IMR-90 (cell line): ENCODE data around the gene HCLS1. TPM values are rescaled to one million over a fixed set of nuclear protein-coding genes. Genes with fewer than 3 reads are reported as not detected.

Experiments used
- ATAC-seq: fragments of 200-7000 bp; cut with Tn5 transposase; 2 replicates; pipeline ENCODE4 v1.9.1; 2020; ENCODE audit warnings: low read depth, mild to moderate bottlenecking, moderate library complexity
- BruUV-seq: library from RNA; stranded (reverse); fragments of 400-500 nt; replicated peaks from 2 replicates; lab custom pipeline; 2021; lab: Mats Ljungman, UMichigan
- CTCF ChIA-PET: fragments of 300-600 bp; formaldehyde crosslinking; extraction: SDS; loops from one replicate; lab custom pipeline; 2021; ENCODE audit warnings: antibody characterized with exemption; lab: Yijun Ruan, JAX
- POLR2A ChIA-PET: fragments of 300-600 bp; sonication (Branson Sonifier 250); formaldehyde crosslinking; loops from one replicate; lab custom pipeline; 2022; ENCODE audit warnings: antibody characterized with exemption; ENCODE audit not compliant: unreplicated experiment; lab: Charles Lee
- DNase-seq: peaks from one replicate; pipeline ENCODE4 v3.0.0; 2013
- H2AFZ ChIP-seq: replicated peaks from 2 replicates; pipeline ENCODE3; 2013; ENCODE audit warnings: low read length, mild to moderate bottlenecking; ENCODE audit not compliant: poor library complexity
- H2AK5ac ChIP-seq: 2 replicates; pipeline ENCODE4 v1.6.1; 2013; ENCODE audit warnings: low read depth, low read length, inconsistent platforms
- H2AK9ac ChIP-seq: replicated peaks from 2 replicates; pipeline ENCODE3; 2013; ENCODE audit warnings: mild to moderate bottlenecking, low read depth, low read length, moderate library complexity; ENCODE audit not compliant: poor library complexity
- H2BK120ac ChIP-seq: 2 replicates; pipeline ENCODE4 v1.6.1; 2013; ENCODE audit warnings: low read depth, low read length, inconsistent platforms
- H2BK15ac ChIP-seq: 3 replicates; pipeline ENCODE4 v1.6.1; 2013; ENCODE audit warnings: low read depth, low read length, inconsistent platforms
- H2BK20ac ChIP-seq: 2 replicates; pipeline ENCODE4 v1.6.1; 2013; ENCODE audit warnings: low read depth, mild to moderate bottlenecking, inconsistent platforms, low read length, moderate library complexity
- H2BK5ac ChIP-seq: 2 replicates; pipeline ENCODE4 v1.6.1; 2013; ENCODE audit warnings: mild to moderate bottlenecking, low read depth, low read length, inconsistent platforms; ENCODE audit not compliant: poor library complexity, severe bottlenecking
- H3K14ac ChIP-seq: replicated peaks from 2 replicates; pipeline ENCODE4 v1.6.1; 2013; ENCODE audit warnings: low read depth, low read length, inconsistent platforms
- H3K18ac ChIP-seq: 2 replicates; pipeline ENCODE4 v1.6.1; 2013; ENCODE audit warnings: low read depth, low read length, control low read depth
- H3K23ac ChIP-seq: 2 replicates; pipeline ENCODE4 v1.6.1; 2013; ENCODE audit warnings: low read depth, low read length, inconsistent platforms
- H3K27ac ChIP-seq: 2 replicates; pipeline ENCODE4 v1.5.1; 2013; ENCODE audit warnings: mild to moderate bottlenecking, control low read depth, low read length; ENCODE audit not compliant: insufficient read depth
- H3K27me3 ChIP-seq: 2 replicates; pipeline ENCODE4 v1.6.1; 2013; ENCODE audit warnings: low read length; ENCODE audit not compliant: control insufficient read depth, insufficient read depth
- H3K36me3 ChIP-seq: 2 replicates; pipeline ENCODE4 v1.6.1; 2013; ENCODE audit warnings: low read length, mixed read lengths; ENCODE audit not compliant: control insufficient read depth, insufficient read depth
- H3K4ac ChIP-seq: 2 replicates; pipeline ENCODE4 v1.6.1; 2013; ENCODE audit warnings: low read depth, low read length, inconsistent platforms
- H3K4me1 ChIP-seq: 2 replicates; pipeline ENCODE4 v1.6.1; 2013; ENCODE audit warnings: low read length, mixed read lengths; ENCODE audit not compliant: control insufficient read depth, insufficient read depth
- H3K4me2 ChIP-seq: 2 replicates; pipeline ENCODE4 v1.6.1; 2013; ENCODE audit warnings: low read depth, mild to moderate bottlenecking, control low read depth, low read length, moderate library complexity
- H3K4me3 ChIP-seq: 2 replicates; pipeline ENCODE4 v1.5.1; 2013; ENCODE audit warnings: low read depth, mild to moderate bottlenecking, control low read depth, low read length, moderate library complexity; ENCODE audit not compliant: insufficient read depth
- H3K56ac ChIP-seq: 2 replicates; pipeline ENCODE4 v1.6.1; 2013; ENCODE audit warnings: low read length, inconsistent platforms; ENCODE audit not compliant: insufficient read depth; ENCODE audit errors: extremely low read depth
- H3K79me1 ChIP-seq, 2 experiments: 2 replicates each; pipeline ENCODE4 v1.6.1; 2013; ENCODE audit warnings: low read length in 2 of 2, inconsistent platforms in 1 of 2, low read depth in 1 of 2
- H3K9ac ChIP-seq: 2 replicates; pipeline ENCODE4 v1.6.1; 2013; ENCODE audit warnings: low read depth, low read length, control low read depth
- H3K9me1 ChIP-seq: 2 replicates; pipeline ENCODE4 v1.6.1; 2013; ENCODE audit warnings: low read length, inconsistent platforms; ENCODE audit not compliant: insufficient read depth
- H3K9me3 ChIP-seq: 2 replicates; pipeline ENCODE4 v1.6.1; 2013; ENCODE audit warnings: low read length; ENCODE audit not compliant: control insufficient read depth, insufficient read depth
- H4K20me1 ChIP-seq: 2 replicates; pipeline ENCODE4 v1.6.1; 2013; ENCODE audit warnings: low read length, inconsistent platforms; ENCODE audit not compliant: insufficient read depth
- H4K5ac ChIP-seq: 2 replicates; pipeline ENCODE4 v1.6.1; 2013; ENCODE audit warnings: mild to moderate bottlenecking, low read depth, low read length, control low read depth
- H4K8ac ChIP-seq, 2 experiments: 2 replicates each; pipeline ENCODE4 v1.6.1; 2013; ENCODE audit warnings: low read depth in 2 of 2, low read length in 2 of 2, control low read depth in 1 of 2, inconsistent platforms in 1 of 2
- H4K91ac ChIP-seq: 2 replicates; pipeline ENCODE4 v1.6.1; 2013; ENCODE audit warnings: low read depth, low read length, inconsistent platforms; ENCODE audit not compliant: insufficient read depth
- FOS ChIP-seq: fragments of 150-350 bp; IDR thresholded peaks from 2 replicates; pipeline ENCODE4 v1.6.1; 2016; ENCODE audit warnings: low read depth, low read length
- MAZ ChIP-seq: IDR thresholded peaks from 2 replicates; pipeline ENCODE4 v1.6.1; 2012; ENCODE audit warnings: low read depth, mild to moderate bottlenecking, low read length, improper control_type of control experiment, moderate library complexity, borderline replicate concordance
- USF2 ChIP-seq: fragments of 150-350 bp; IDR thresholded peaks from 2 replicates; pipeline ENCODE4 v1.6.1; 2017; ENCODE audit warnings: mild to moderate bottlenecking, antibody characterized with exemption, low read length, low read depth
- dilution Hi-C: fragments of 300-500 bp; cut with HindIII; formaldehyde crosslinking; loops from one replicate; pipeline ENCODE4 v1.14.3; 2018; ENCODE audit warnings: low sequenced_read_pairs; ENCODE audit not compliant: unreplicated experiment
- in situ Hi-C: fragments of 300-500 bp; cut with MboI; formaldehyde crosslinking; loops from 3 replicates; pipeline ENCODE4 v1.14.3; 2019; ENCODE audit warnings: low sequenced_read_pairs, inconsistent platforms, mixed read lengths
- intact Hi-C: fragments of 100-400 bp; cut with micrococcal nuclease; formaldehyde crosslinking; loops from 2 replicates; pipeline ENCODE4 v1.10.0; 2022
- polyA plus RNA-seq, 3 experiments: library from polyadenylated mRNA; depleted of rRNA; stranded (reverse); fragments of >200 nt; gene quantifications; 2 replicates each; pipeline ENCODE4 v1.2.3, GENCODE V29; 2012; ENCODE audit warnings: low replicate concordance in 1 of 3
- total RNA-seq: library from RNA; depleted of rRNA; stranded (reverse); fragments of >200 nt; gene quantifications from 2 replicates; pipeline ENCODE4 v1.2.3, GENCODE V29; 2012

Gene HCLS1
- total and polyA plus RNA-seq, 2 of the 4 experiments (the other 2 are of a cell fraction), result 0.54 to 0.67 TPM

DNA sequence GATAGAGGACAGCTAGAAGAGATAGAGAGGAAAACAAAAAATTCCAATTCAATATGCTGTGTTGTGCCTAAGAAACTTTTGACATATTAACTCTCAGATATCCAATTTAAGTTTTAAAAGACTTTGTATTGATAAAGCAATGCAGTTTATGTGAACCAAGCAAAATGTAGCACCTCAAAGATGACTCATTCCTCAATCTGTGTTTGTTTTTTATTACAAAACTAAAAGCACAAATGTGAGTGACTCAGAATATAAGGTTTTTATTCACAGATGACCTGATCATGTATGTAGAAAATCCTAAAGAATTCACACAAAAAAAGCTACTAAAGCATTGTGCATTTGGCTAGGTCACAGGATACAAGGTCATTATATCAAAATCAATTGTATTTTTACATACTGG lies 11.1 kb downstream of the HCLS1 start:
- Histone ChIP-seq H3K4ac (no peak overlapping the region), H3K23ac (no peak overlapping the region), H2BK120ac (no peak overlapping the region), H3K4me3 (no peak overlapping the region), H2BK20ac (no peak overlapping the region), H2AFZ (no peak overlapping the region), H3K27me3 (no peaks in the 10 kb centered on the region; the same call in 1 of the 2 replicates), H3K79me1 (no peaks in the 10 kb centered on the region), H3K9me3 (no peaks in the 10 kb centered on the region), H3K4me2 (no peak overlapping the region), H2AK5ac (no peak overlapping the region), H4K91ac (no peak overlapping the region), H3K18ac (no peak overlapping the region), H2AK9ac (no peak overlapping the region), H3K27ac (no peak overlapping the region), H2BK15ac (no peak overlapping the region), H4K8ac (no peak overlapping the region), H3K36me3 (no peaks in the 10 kb centered on the region), H3K14ac (no peak overlapping the region), H4K5ac (no peak overlapping the region), H3K9ac (no peak overlapping the region), H2BK5ac (no peak overlapping the region), H3K4me1 (no peaks in the 10 kb centered on the region), H4K20me1 (no peaks in the 10 kb centered on the region), H3K56ac (no peak overlapping the region), H3K9me1 (no peaks in the 10 kb centered on the region)
- ChIA-PET POLR2A (no interaction called here), CTCF (no interaction called here)
- TF ChIP-seq USF2, result no peak
- TF ChIP-seq MAZ, result no peak
- TF ChIP-seq FOS, result peak; percentile 4; the same call in 1 of the 2 replicates
- ATAC-seq (peak; percentile 35; the same call in 1 of the 2 replicates), DNase-seq (peak; percentile 22)
- in situ Hi-C loops, result no loop called here
- BruUV-seq, result no TSS peak
- dilution Hi-C loops, result no loop called here
- intact Hi-C loops, result no loop called here
